Measurements from ENCODE around the gene TOB2.

- no peak for TF ChIP-seq CTCF (IDR thresholded peaks at IDR 0.05; ENCODE audit: low read depth, low read length)
- no peak for TF ChIP-seq EZH2phosphoT487 (IDR thresholded peaks at IDR 0.05; ENCODE audit: low read depth)
These were observed 2.1 kb downstream of the TOB2 start for GRCh38 chr22:41444360-41445128.

Data from OCI-LY3 (cell line).